Right lobe of liver (tissue), 6 donors: ENCODE results near the gene DCXR. TPM values are rescaled to one million over a fixed set of nuclear protein-coding genes. Genes with fewer than 3 reads are reported as not detected.
A peak's percentile ranks its signal among the peaks of the same experiment; 100 is the strongest.

Experiments
- ATAC-seq, 4 donors: fragments of 200-7000 bp; cut with Tn5 transposase; one replicate each; pipeline ENCODE4 v1.9.1; 2020; ENCODE audit warnings: mild to moderate bottlenecking in 4 of 4, moderate library complexity in 4 of 4
- DNase-seq, 3 donors: peaks; one replicate each; pipeline ENCODE4 v3.0.0-alpha.2; 2020
- H3K27ac ChIP-seq, 3 donors: fragments of 200-600 bp; one replicate each; pipeline ENCODE4 v1.8.0; 2022
- H3K27me3 ChIP-seq, 2 donors: fragments of 200-600 bp; one replicate each; pipeline ENCODE4 v1.8.0; 2022
- H3K36me3 ChIP-seq, 4 donors: fragments of 200-600 bp; sonication (generic) in 1 of 4; one replicate each; pipeline versions ENCODE4 v1.5.1 to v1.8.0; 2017 to 2022; ENCODE audit warnings: control low read depth in 1 of 4
- H3K4me1 ChIP-seq, 4 donors: fragments of 200-600 bp; sonication (generic) in 1 of 4; one replicate each; pipeline versions ENCODE4 v1.5.1 to v1.8.0; 2017 to 2022; ENCODE audit warnings: control low read depth in 1 of 4
- H3K4me3 ChIP-seq, 3 donors: fragments of 200-600 bp; one replicate each; pipeline ENCODE4 v1.8.0; 2022
- H3K9me3 ChIP-seq, 4 donors: fragments of 200-600 bp; sonication (generic) in 1 of 4; one replicate each; pipeline versions ENCODE4 v1.5.1 to v1.8.0; 2017 to 2022; ENCODE audit warnings: control low read depth in 1 of 4
- CTCF ChIP-seq, 4 donors: fragments of 200-600 bp in 3 of 4; fragments of 450-650 bp in 1 of 4; IDR thresholded peaks; one replicate each; pipeline versions ENCODE4 v1.5.1 to v1.8.0; 2016 to 2022; ENCODE audit warnings: antibody characterized with exemption in 4 of 4, mild to moderate bottlenecking in 2 of 4
- POLR2A ChIP-seq: fragments of 450-650 bp; IDR thresholded peaks from one replicate; pipeline ENCODE4 v1.6.1; 2017; ENCODE audit warnings: antibody characterized with exemption, mild to moderate bottlenecking
- WGBS: methylation state at CpG from one replicate; pipeline ENCODE4 v1.1.6; 2018; ENCODE audit warnings: low coverage, low lambda C conversion rate; ENCODE audit not compliant: insufficient coverage; ENCODE audit errors: missing lambda C conversion rate; 5-methylcytosine and 5-hydroxymethylcytosine counted together
- intact Hi-C, 2 donors: fragments of 100-400 bp; cut with DNase I; formaldehyde crosslinking; loops; one replicate each; pipeline versions ENCODE4 v1.11.2 to v1.14.1; 2022
- total RNA-seq, 6 experiments: library from RNA; depleted of rRNA in 2 of 6; stranded (reverse); fragments of >200 nt in 2 of 6; fragmentation: NEBNext Ultra II Directional in 3 of 6; extraction: Animal tissue kit (Norgen Biotek cat#: 25700) in 3 of 6; gene quantifications; one replicate each; pipeline versions ENCODE4 v1.1.0 to v1.2.4, GENCODE V29; 2016 to 2023
- donor health status: DM: no; HTN: yes; CAD: no.
- donor health status: DM: no; HTN: no; CAD: no.
- donor health status: DM: no; HTN: no; CAD: no.
- donor health status: DM: no; HTN: yes; CAD: no.
- donor health status: DM: no; HTN: yes; CAD: no.

The DCXR gene
- total RNA-seq, 6 experiments from 2014 or later, result 389 to 1,607 (median 735) TPM

DNA sequence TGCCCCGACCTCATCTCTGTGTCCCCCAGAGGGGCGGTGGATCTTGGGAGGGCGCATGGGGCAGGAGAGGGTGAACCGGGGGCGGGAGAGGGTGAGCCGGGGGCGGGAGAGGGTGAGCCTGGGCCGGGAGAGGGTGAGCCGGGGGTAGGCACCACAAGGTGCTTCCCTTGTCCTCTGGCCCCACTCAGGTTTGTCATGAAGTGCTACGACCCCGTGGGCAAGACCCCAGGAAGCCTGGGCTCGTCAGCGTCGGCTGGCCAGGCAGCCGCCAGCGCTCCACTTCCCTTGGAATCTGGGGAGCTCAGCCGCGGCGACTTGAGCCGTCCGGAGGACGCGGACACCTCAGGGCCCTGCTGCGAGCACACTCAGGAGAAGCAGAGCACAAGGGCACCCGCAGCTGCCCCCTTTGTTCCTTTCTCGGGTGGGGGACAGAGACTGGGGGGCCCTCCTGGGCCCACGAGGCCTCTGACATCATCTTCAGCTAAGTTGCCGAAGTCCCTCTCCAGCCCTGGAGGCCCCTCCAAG lies 41.2 kb downstream of the DCXR start:
- ATAC-seq (no peak), DNase-seq (no peak)
- Histone ChIP-seq H3K4me1 (peaks cover 0 to 37% (median 16%) of the 10 kb centered on the region in 4 donors), H3K9me3 (no peaks in the 10 kb centered on the region), H3K36me3 (no peaks in the 10 kb centered on the region), H3K27me3 (no peaks in the 10 kb centered on the region), H3K4me3 (no peak overlapping the region), H3K27ac (no peak overlapping the region)
- TF ChIP-seq POLR2A (no peak), CTCF (IDR thresholded peaks at IDR 0.05) (no peak)
- intact Hi-C loops, result no loop called here
- 89% methylated on average over 3 of the region's 28 CpGs for WGBS

DNA sequence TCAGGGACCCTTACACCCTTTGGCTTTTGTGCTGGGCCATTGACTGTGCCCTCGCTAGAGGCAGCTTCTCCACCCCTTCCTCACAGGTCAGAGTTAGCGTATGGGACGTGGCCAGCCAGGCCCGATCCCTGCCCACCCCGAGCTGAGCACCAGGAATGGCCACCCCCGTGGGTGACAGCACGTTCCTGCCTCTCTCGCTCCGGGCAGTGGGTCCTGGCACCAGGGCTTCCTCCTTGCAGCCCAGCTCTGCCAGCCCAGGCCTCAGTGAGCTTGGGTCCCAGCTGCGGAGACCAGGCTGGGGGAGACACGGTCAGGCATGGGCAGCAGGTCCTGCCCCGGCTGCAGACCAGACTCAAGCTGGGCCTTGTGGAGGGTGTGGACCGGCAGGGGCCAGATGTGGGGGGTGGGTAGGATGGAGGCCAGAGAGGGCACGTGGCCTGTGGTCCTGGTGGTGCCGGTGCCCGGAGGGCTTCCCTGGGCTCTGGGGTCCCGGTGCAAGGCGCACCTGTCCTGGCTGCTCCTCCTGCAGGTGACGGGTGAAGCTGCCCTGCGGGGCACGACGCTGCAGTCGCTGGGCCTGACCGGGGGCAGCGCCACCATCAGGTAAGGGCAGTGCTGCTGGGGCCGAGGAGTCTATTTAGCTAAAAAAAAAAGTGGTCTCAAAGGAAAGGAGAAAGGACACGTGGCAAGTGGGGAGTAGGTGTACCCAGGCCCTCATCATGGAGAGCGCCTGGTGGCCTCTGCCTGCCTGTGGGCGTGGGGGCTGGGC lies 41.9 kb downstream of the DCXR start:
- TF ChIP-seq CTCF (IDR thresholded peaks at IDR 0.05) (no peak), POLR2A (no peak)
- no peak overlapping the region for H3K4me3 ChIP-seq
- ATAC-seq (no peak), DNase-seq (peak in 1 of 3 donors; percentile 49)
- 95% methylated on average over 17 of the region's 29 CpGs for WGBS
- no peaks in the 10 kb centered on the region for H3K36me3 ChIP-seq
- H3K9me3 ChIP-seq, result no peaks in the 10 kb centered on the region
- H3K4me1 ChIP-seq, result peaks cover 0 to 39% (median 17%) of the 10 kb centered on the region in 4 donors
- intact Hi-C loops, result no loop called here
- no peak overlapping the region for H3K27ac ChIP-seq
- no peaks in the 10 kb centered on the region for H3K27me3 ChIP-seq

DNA sequence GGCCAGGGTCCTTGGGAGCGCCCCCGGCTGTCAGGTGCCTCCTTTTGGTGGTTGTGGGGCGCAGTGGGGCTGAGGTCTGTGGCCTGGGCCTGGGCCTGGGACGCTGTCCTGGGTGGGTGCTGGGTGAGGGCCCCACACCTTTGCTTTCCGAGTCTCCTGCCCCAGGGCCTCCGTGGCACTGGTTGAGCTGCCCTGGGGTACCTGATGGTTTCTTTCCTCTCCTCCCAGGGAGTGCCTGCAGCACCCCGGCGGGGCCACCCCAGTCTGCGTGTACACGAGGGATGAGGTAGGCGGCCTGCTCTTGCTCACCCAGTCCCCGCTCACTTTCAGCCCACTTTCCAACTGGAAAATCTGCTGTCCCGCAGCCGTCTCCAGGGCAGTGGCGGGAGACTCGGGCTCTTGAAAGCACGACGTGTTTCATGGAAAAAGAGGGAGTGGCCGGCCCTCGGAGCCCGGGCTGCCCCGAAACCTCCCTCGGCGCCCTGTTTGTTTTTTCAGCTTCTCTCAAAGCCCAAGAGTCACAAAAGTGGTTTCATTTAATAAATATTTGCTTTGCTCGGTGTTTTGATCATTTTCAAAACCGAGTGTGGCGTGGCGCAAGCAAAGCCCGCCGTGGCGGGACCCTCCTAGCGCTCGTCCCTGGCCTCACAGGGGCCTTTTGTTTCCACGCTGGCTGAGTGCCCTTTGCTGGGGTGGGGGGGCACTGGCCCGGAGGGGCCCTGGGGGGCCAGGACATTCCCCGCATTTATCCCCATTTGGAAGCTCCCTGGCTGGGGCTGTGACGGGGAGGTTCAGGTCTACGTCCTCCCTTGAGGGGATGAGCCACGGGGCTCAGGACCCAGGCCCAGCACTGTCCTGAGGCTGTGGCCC lies 42.7 kb downstream of the DCXR start:
- no peaks in the 10 kb centered on the region for H3K36me3 ChIP-seq
- TF ChIP-seq POLR2A (no peak), CTCF (IDR thresholded peaks at IDR 0.05) (no peak)
- H3K4me1 ChIP-seq, result peaks cover 0 to 32% (median 13%) of the 10 kb centered on the region in 4 donors
- H3K27ac ChIP-seq, result no peak overlapping the region
- ATAC-seq (no peak), DNase-seq (peak in 1 of 3 donors; percentile 53)
- no peaks in the 10 kb centered on the region for H3K27me3 ChIP-seq
- no peaks in the 10 kb centered on the region for H3K9me3 ChIP-seq
- intact Hi-C loops, result no loop called here
- WGBS, result 35% methylated on average over 11 of the region's 39 CpGs
- no peak overlapping the region for H3K4me3 ChIP-seq

- no peaks in the 10 kb centered on the region for H3K36me3 ChIP-seq
- no peak overlapping the region for H3K4me3 ChIP-seq
- intact Hi-C loops, result no loop called here
- peaks cover 0 to 24% (median 10%) of the 10 kb centered on the region in 4 donors for H3K4me1 ChIP-seq
- H3K9me3 ChIP-seq, result no peaks in the 10 kb centered on the region
- H3K27ac ChIP-seq, result no peak overlapping the region
- ATAC-seq (no peak), DNase-seq (no peak)
- TF ChIP-seq CTCF (IDR thresholded peaks at IDR 0.05), result no peak
- no peak for TF ChIP-seq POLR2A
- WGBS, result 53% methylated on average over 3 of the region's 37 CpGs
- no peaks in the 10 kb centered on the region for H3K27me3 ChIP-seq
Measured at GRCh38 chr17:81993729-81994592, 43.5 kb downstream of the DCXR start.
